ENCODE data around the gene GORASP2. TPM values are rescaled to one million over a fixed set of nuclear protein-coding genes. Genes with fewer than 3 reads are reported as not detected.
"Not testable (repeated sequence)": the region's sequence is repeated elsewhere in the genome, so short reads cannot be mapped to it uniquely, and the experiment has no call there.

Gene GORASP2
- total RNA-seq, 1 donor from 2014 or later = 99.5 TPM

DNA sequence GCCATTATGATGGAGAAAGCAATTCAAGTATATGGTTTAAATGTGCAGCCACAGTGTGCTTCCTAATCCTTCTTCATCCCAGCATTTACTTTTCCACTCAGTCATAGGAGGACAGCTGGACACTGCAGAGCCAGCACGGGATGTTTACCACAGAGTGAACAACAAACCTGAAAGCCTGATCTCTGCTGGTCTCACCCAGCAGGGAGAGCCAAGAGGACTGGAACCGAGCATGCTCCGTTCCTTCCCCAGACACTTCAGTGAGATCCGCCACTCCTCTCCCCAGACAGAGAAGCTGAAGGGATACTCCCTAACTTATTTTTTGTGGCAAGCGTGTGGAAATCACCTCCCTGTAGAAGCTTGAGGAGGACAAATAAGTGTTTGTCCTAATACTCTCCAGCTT, 23.2 kb upstream of the GORASP2 start:
- Mint-ChIP-seq H3K4me3 (no peak overlapping the region), H3K27ac (no peak overlapping the region), H3K9me3 (peaks cover 16% of the 10 kb centered on the region), H3K4me1 (ENCODE audit: low read depth) (no peaks in the 10 kb centered on the region), H3K27me3 (ENCODE audit: insufficient read depth) (peaks cover 15% of the 10 kb centered on the region), H3K36me3 (ENCODE audit: low read depth) (no peaks in the 10 kb centered on the region)
- intact Hi-C loops (cut with micrococcal nuclease) = no loop called here
- DNase-seq (ENCODE audit: low spot score) = no peak

DNA sequence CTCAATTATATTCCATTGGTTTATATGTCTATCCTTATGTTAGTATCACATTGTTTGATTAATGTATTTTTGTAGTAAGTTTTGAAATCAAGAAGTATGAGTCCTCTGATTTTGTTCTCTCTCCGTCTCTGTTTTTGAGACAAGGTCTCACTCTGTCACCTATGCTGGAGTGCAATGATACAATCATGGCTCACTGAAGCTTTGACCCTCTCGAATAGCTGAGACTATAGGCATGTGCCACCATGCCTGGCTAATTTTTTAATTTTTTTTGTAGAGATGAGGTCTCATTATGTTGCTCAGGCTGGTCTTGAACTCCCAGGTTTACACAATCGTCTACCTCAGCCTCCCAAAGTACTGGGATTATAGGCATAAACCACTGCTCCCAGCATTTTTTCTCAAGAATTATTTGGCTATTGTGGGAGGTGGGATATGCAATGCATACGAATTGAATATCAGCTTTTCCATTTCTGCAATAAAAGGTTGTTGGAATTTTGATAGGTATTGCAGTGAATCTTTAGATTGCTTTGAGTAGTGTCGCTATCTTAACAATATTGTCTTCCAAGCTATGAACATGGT, 17.7 kb upstream of the GORASP2 start:
- peaks cover 2% of the 10 kb centered on the region for H3K36me3 Mint-ChIP-seq (ENCODE audit: low read depth)
- no peak for DNase-seq (ENCODE audit: low spot score)
- intact Hi-C loops (cut with micrococcal nuclease) = no loop called here
- H3K9me3 Mint-ChIP-seq = peaks cover 48% of the 10 kb centered on the region
- no peak overlapping the region for H3K27ac Mint-ChIP-seq
- H3K27me3 Mint-ChIP-seq (ENCODE audit: insufficient read depth) = peaks cover 5% of the 10 kb centered on the region
- H3K4me1 Mint-ChIP-seq (ENCODE audit: low read depth) = no peaks in the 10 kb centered on the region
- no peak overlapping the region for H3K4me3 Mint-ChIP-seq

DNA sequence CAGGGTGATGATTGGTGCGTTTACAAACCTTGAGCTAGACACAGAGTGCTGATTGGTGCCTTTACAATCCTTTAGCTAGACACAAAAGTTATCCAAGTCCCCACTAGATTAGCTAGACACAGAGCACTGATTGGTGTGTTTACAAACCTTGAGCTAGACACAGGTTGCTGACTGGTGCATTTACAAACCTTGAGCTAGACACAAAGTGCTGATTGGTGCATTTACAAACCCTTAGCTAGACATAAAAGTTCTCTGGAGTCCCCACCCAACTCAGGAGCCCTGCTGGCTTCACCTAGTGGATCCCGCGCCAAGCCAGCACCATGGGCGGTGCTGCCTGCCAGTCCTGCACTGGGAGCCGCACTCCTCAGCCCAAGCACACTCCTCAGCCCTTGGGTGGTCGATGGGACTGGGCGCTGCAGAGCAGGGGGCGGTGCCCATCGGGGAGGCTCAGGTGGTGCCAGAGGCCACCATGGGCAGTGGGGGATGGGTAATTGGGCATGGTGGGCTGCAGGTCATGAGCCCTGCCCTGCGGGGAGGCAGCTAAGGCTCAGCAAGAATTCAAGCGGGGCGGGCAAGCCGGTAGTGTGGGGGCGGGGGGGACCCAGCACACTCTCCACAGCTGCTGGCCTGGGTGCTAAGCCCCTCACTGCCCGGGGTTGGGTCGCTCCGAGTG, 13.9 kb upstream of the GORASP2 start:
- DNase-seq (ENCODE audit: low spot score); H3K27me3 Mint-ChIP-seq (ENCODE audit: insufficient read depth); H3K36me3 Mint-ChIP-seq (ENCODE audit: low read depth); H3K4me3 Mint-ChIP-seq; intact Hi-C loops (cut with micrococcal nuclease); H3K4me1 Mint-ChIP-seq (ENCODE audit: low read depth); H3K27ac Mint-ChIP-seq: not testable (repeated sequence)
- H3K9me3 Mint-ChIP-seq = peaks cover 63% of the 10 kb centered on the region

DNA sequence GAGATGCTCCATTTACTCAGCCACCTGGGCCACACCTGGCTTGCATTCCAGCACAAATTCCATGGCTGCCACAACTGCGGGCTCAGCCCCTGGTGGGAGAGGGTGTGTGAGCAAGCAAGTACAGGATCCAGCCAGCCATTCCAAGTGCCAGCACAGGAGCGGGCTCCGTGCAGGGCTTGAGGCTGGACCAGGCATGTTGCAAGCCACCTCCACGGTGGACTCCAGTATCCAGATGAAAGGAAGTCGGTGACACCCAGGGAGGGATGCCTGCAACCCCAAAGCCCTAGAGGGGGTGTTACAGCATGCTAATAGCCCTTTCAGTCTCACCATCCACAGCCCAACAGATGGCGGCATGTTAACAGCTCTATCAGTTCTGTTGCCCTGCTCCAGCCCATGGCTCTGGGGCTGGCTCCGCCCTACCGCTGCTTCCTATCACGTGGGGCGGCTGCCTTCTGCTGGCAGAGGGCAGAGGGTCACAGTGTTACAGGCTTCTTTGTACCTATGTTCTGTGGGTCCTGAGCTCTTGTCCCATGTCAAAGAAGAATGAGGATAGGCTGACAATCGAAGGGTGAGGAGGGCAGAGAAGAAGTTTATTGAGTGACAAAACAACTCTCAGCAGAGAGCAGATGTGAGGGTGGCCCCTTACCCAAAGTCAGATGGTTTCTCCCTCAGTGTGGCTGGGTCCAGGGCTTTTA, 11.7 kb upstream of the GORASP2 start:
- Mint-ChIP-seq H3K27me3 (ENCODE audit: insufficient read depth) (no peaks in the 10 kb centered on the region), H3K27ac (no peak overlapping the region), H3K4me1 (ENCODE audit: low read depth) (no peaks in the 10 kb centered on the region), H3K36me3 (ENCODE audit: low read depth) (peaks cover 2% of the 10 kb centered on the region), H3K4me3 (no peak overlapping the region), H3K9me3 (peaks cover 42% of the 10 kb centered on the region)
- intact Hi-C loops (cut with micrococcal nuclease) = no loop called here
- no peak for DNase-seq (ENCODE audit: low spot score)

DNA sequence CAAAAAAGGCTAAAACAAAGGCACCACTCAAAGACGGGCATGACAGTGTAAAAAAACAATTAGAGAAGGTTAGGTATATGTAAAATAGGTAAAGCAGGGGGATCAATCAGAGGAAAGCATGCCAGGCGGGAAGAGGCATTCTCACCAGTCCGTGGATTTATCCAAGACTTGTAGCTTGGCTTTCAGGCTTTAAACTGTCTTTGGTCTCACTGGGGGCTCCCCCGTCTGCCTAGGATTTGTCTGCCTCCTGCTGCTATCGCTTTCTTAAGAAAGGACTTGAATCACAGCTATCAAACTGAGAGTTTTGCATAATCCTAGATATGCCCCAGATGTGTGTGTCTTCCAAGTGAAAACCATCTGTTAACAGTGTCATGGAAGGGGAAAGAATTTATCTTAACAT, 11.1 kb upstream of the GORASP2 start:
- H3K4me1 Mint-ChIP-seq (ENCODE audit: low read depth) = no peaks in the 10 kb centered on the region
- intact Hi-C loops (cut with micrococcal nuclease) = no loop called here
- H3K36me3 Mint-ChIP-seq (ENCODE audit: low read depth) = peaks cover 1% of the 10 kb centered on the region
- peaks cover 39% of the 10 kb centered on the region for H3K9me3 Mint-ChIP-seq
- no peaks in the 10 kb centered on the region for H3K27me3 Mint-ChIP-seq (ENCODE audit: insufficient read depth)
- no peak overlapping the region for H3K4me3 Mint-ChIP-seq
- H3K27ac Mint-ChIP-seq = no peak overlapping the region
- DNase-seq (ENCODE audit: low spot score) = no peak

DNA sequence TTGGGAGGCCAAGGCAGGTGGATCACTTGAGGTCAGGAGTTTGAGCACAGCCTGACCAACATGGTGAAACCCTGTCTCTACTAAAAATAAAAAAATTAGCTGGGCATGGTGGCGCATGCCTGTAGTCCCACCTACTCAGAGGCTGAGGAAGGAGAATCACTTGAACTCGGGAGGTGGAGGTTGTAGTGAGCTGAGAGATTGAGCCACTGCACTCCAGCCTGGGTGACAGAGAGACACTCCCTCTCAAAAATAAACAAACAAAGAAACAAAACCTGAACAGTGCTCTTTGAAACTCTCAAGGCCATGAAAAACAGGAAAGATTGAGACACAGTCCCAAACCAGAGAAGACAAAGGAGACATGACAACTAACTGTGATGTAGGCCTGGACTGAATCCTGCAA, 7.2 kb upstream of the GORASP2 start:
- not testable (repeated sequence) for H3K4me3 Mint-ChIP-seq

DNA sequence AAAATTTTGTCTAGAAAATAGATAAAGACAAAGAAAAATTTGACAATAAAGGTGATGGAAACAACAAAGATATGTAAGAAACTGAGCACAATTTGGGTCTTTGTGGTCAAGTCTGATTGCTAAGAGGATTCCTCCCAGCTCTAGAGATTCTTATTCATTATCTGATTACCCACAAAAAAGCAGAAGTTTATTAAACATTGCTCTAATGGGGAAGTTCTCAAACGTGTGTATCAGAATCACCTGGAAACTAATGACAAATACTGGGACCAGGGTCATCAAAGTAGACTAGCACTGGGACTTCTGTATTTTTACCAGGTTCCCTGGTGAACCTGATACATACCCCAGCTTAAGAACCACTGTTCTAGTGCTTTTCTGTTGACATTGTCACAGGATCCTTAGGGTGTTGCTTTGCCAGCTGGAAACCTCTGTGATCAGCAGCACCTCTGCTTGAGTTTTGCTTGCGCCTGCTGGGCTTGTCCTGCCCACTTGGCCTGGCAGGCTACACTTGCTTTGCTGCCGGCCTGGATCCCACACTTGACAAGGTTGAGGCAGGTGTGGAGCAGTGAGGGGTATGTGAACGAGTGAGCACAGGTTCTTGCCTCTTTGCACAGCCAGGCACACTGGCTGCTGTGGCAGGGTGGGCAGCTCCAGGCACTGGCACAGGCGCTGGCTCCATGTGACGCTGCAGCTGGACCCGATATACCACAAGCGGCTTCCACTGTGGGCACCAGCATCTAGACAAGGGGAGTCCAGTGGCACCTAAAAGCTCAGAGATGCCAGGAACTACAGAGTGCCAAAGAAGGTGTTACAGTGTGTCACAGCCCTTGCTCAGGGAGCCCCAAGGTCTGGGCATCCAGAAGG, 6.2 kb upstream of the GORASP2 start:
- no peak for DNase-seq (ENCODE audit: low spot score)
- H3K27me3 Mint-ChIP-seq (ENCODE audit: insufficient read depth) = no peaks in the 10 kb centered on the region
- peaks cover under 1% of the 10 kb centered on the region for H3K4me1 Mint-ChIP-seq (ENCODE audit: low read depth)
- H3K9me3 Mint-ChIP-seq = peaks cover 20% of the 10 kb centered on the region
- intact Hi-C loops (cut with micrococcal nuclease) = no loop called here
- no peak overlapping the region for H3K27ac Mint-ChIP-seq
- no peak overlapping the region for H3K4me3 Mint-ChIP-seq
- peaks cover 3% of the 10 kb centered on the region for H3K36me3 Mint-ChIP-seq (ENCODE audit: low read depth)

More for the DNA sequence above, 7.2 kb upstream of the GORASP2 start:
- peaks cover 26% of the 10 kb centered on the region for H3K9me3 Mint-ChIP-seq
- DNase-seq (ENCODE audit: low spot score); H3K27ac Mint-ChIP-seq; intact Hi-C loops (cut with micrococcal nuclease); H3K4me1 Mint-ChIP-seq (ENCODE audit: low read depth); H3K36me3 Mint-ChIP-seq (ENCODE audit: low read depth); H3K27me3 Mint-ChIP-seq (ENCODE audit: insufficient read depth): not testable (repeated sequence)

DNA sequence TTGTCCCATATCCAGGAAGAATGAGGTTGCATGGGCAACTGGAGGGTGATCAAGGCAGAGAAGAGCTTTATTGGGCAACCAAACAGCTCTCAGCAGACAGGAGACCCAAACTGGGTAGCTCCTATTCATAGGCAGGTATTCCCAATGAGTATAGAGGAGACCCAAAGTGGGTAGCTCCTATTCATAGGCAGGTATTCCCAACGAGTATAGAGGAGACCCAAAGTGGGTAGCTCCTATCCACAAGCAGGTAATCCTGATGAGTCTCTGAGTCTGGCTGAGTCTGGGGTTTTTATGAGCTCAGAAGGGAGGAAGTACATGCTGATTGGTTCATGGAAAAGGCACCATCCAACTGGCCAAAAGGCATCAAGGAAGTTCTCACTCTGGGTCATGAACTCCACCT, 5.3 kb upstream of the GORASP2 start:
- Mint-ChIP-seq H3K36me3 (ENCODE audit: low read depth) (peaks cover 3% of the 10 kb centered on the region), H3K4me1 (ENCODE audit: low read depth) (peaks cover 8% of the 10 kb centered on the region), H3K27ac (no peak overlapping the region), H3K27me3 (ENCODE audit: insufficient read depth) (no peaks in the 10 kb centered on the region), H3K4me3 (no peak overlapping the region), H3K9me3 (peaks cover 16% of the 10 kb centered on the region)
- intact Hi-C loops (cut with micrococcal nuclease) = no loop called here
- DNase-seq (ENCODE audit: low spot score) = no peak

DNA sequence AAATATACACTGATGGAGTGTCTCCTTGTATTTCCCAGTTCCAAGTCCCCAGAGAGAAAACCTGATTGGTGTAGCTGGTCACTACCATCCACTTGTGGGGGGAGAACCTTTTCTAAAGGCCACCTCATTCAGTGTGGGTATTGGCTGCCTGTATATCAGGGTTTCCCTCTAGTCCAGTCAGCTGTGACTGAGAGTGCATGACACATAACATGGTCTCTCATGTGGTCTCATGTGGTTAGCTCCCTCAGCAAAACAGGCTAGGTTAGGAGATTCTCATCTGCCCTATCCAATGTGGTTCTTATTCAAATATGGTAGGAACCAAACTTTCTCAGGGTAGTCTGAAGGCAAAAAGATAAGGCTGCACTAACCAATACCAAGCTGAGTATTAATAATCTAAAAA, 4.1 kb upstream of the GORASP2 start:
- Mint-ChIP-seq H3K9me3 (peaks cover 11% of the 10 kb centered on the region), H3K4me3 (no peak overlapping the region), H3K27ac (no peak overlapping the region), H3K36me3 (ENCODE audit: low read depth) (peaks cover 4% of the 10 kb centered on the region), H3K4me1 (ENCODE audit: low read depth) (peaks cover 9% of the 10 kb centered on the region), H3K27me3 (ENCODE audit: insufficient read depth) (peaks cover 2% of the 10 kb centered on the region)
- no peak for DNase-seq (ENCODE audit: low spot score)
- intact Hi-C loops (cut with micrococcal nuclease) = loop anchor here (5.0 kb wide), 1 partner anchor 1177 kb away; the partner anchor contains the start of gene DLX2

DNA sequence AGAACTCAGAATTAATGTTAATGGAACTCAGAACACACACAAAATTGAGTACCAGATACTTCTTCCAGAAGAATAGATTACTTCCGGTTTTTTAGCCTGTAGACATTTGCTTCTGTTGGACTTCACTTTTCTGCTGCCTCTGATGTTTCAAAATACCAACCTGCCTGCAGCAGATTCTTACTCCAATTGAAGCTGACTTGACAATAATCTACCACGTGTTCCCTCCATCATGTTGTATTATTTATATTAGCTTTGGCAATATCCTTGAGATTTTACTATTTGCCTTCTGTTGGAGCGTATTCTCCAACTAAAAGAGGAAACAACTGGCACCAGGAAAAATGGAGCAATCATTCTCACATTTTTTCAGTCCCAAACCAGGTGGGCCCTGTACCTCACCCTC, 3.1 kb upstream of the GORASP2 start:
- Mint-ChIP-seq H3K27me3 (ENCODE audit: insufficient read depth) (peaks cover 2% of the 10 kb centered on the region), H3K36me3 (ENCODE audit: low read depth) (peaks cover 9% of the 10 kb centered on the region), H3K4me1 (ENCODE audit: low read depth) (peaks cover 19% of the 10 kb centered on the region), H3K9me3 (peaks cover 11% of the 10 kb centered on the region), H3K27ac (no peak overlapping the region), H3K4me3 (no peak overlapping the region)
- intact Hi-C loops (cut with micrococcal nuclease) = loop anchor here (5.0 kb wide), 1 partner anchor 1176 kb away; the partner anchor contains the start of gene DLX2
- no peak for DNase-seq (ENCODE audit: low spot score)

DNA sequence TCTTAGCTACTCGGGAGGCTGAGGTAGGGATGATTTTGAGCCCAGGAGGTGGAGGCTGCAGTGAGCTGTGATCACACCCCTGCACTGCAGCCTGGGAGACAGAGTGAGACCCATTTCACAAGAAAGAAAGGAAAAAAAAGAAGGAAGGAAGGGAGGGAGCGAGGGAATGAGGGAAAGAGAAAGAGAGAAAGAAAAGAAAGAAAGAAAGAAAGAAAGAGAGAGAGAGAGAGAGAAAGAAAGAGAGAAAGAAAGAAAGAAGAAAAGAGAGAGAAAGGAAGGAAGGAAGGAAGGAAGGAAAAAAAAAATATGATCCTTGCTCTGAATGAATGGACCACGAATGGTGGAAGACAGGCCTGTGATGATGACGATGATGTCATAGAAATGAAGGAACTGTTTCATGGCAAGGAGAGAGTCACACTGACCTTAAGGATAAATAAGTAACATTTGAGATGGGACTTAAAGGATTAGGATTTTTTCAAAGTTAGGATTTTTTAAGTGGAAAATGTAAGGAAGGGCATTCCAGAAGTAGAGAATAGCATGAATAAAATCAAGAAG, 2.2 kb upstream of the GORASP2 start:
- Mint-ChIP-seq H3K27me3 (ENCODE audit: insufficient read depth) (peaks cover 2% of the 10 kb centered on the region), H3K9me3 (peaks cover 11% of the 10 kb centered on the region), H3K27ac (peak overlapping the region; percentile 32), H3K4me1 (ENCODE audit: low read depth) (peaks cover 28% of the 10 kb centered on the region), H3K36me3 (ENCODE audit: low read depth) (peaks cover 12% of the 10 kb centered on the region), H3K4me3 (no peak overlapping the region)
- DNase-seq (ENCODE audit: low spot score) = no peak
- intact Hi-C loops (cut with micrococcal nuclease) = loop anchor here (5.0 kb wide), 1 partner anchor 1175 kb away; the partner anchor contains the start of gene DLX2

DNA sequence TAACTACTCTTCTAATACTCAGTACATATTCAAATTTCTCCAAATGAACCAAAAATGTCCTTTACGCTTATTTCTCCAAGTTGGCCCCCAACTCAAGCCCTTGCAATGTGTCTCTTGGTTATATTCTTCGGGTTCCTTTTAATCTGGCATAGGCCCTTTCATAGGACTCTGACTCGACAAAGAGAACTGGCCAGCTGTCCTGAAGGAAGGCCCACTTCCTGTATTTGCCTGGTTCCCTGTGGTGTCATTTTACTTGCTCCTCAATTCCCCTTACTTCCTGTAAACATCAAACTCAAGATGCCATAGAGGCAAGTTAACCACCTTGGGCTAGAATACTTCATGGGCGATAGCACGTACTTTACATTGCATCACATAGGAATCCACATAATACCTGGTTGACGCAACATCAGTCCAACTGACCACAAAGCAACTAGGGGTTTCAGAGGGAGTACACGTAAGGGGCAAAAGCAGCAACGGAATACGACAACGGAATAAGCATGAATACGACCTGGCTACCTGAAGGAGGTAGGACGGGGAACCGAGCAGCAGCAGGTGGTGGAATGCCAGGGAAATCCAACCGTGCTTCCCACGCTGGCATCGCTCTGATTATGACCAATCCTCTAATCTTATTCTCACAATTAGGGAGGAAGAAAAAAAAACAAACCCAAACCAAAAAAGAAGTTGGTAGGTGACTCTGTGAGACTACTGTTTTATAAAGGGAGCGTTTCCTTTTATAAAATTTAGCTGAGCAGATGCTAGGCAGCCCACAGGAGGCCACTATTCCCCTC, 823 bp upstream of the GORASP2 start:
- H3K9me3 Mint-ChIP-seq = peaks cover 11% of the 10 kb centered on the region
- H3K4me1 Mint-ChIP-seq (ENCODE audit: low read depth) = peaks cover 37% of the 10 kb centered on the region
- H3K36me3 Mint-ChIP-seq (ENCODE audit: low read depth) = peaks cover 16% of the 10 kb centered on the region
- peak overlapping the region; percentile 92 for H3K27ac Mint-ChIP-seq
- peak overlapping the region; percentile 88 for H3K4me3 Mint-ChIP-seq
- intact Hi-C loops (cut with micrococcal nuclease) = loop anchor here (1.0 to 5.0 kb wide), 9 partner anchors 45 to 1174 kb away; partner anchors contain the start of genes DLX2 and ERICH2
- DNase-seq (ENCODE audit: low spot score) = no peak
- peaks cover 2% of the 10 kb centered on the region for H3K27me3 Mint-ChIP-seq (ENCODE audit: insufficient read depth)
